Calu3 (cell line): Measurements from ENCODE around the gene SYCE1. TPM values are rescaled to one million over a fixed set of nuclear protein-coding genes. Genes with fewer than 3 reads are reported as not detected.

Experiments used
- BruUV-seq: library from RNA; stranded (reverse); fragments of 400-500 nt; replicated peaks from 2 replicates; lab custom pipeline; 2021; lab: Mats Ljungman, UMichigan
- CTCF ChIA-PET: fragments of 300-600 bp; sonication (Branson Sonifier 250); formaldehyde crosslinking; loops from one replicate; lab custom pipeline; 2022; ENCODE audit warnings: antibody characterized with exemption; lab: Charles Lee
- DNase-seq: peaks from one replicate; pipeline ENCODE4 v3.0.0; 2022
- H3K27ac Mint-ChIP-seq: one replicate; pipeline ENCODE4 v1.8.0; 2022; ENCODE audit warnings: mixed read lengths; ENCODE audit not compliant: unreplicated experiment
- H3K27me3 Mint-ChIP-seq: one replicate; pipeline ENCODE4 v1.8.0; 2022; ENCODE audit warnings: mixed read lengths; ENCODE audit not compliant: unreplicated experiment
- H3K36me3 Mint-ChIP-seq: one replicate; pipeline ENCODE4 v1.8.0; 2022; ENCODE audit warnings: mild to moderate bottlenecking, moderate library complexity, mixed read lengths; ENCODE audit not compliant: insufficient read depth, unreplicated experiment
- H3K4me1 Mint-ChIP-seq: one replicate; pipeline ENCODE4 v1.8.0; 2022; ENCODE audit warnings: mild to moderate bottlenecking, low read depth, mixed read lengths; ENCODE audit not compliant: unreplicated experiment
- H3K4me3 Mint-ChIP-seq: one replicate; pipeline ENCODE4 v1.8.0; 2022; ENCODE audit warnings: mild to moderate bottlenecking, low read depth, moderate library complexity, mixed read lengths; ENCODE audit not compliant: unreplicated experiment
- H3K9me3 Mint-ChIP-seq: one replicate; pipeline ENCODE4 v1.8.0; 2022; ENCODE audit warnings: low read depth, mixed read lengths; ENCODE audit not compliant: unreplicated experiment
- intact Hi-C: fragments of 100-400 bp; cut with micrococcal nuclease; formaldehyde crosslinking; loops from one replicate; pipeline ENCODE4 v1.10.0; 2022; ENCODE audit not compliant: unreplicated experiment
- total RNA-seq: library from RNA; stranded (reverse); gene quantifications from 2 replicates; pipeline ENCODE4 v1.2.3, GENCODE V29; 2022
- TF ChIP-seq, protein P1 (sequence below): fragments of 200-600 bp; IDR thresholded peaks from one replicate; pipeline ENCODE4 v1.8.0; 2022; ENCODE audit warnings: antibody characterized with exemption; ENCODE audit not compliant: unreplicated experiment

The SYCE1 gene
- total RNA-seq, 1 experiment from 2014 or later, result not detected

DNA sequence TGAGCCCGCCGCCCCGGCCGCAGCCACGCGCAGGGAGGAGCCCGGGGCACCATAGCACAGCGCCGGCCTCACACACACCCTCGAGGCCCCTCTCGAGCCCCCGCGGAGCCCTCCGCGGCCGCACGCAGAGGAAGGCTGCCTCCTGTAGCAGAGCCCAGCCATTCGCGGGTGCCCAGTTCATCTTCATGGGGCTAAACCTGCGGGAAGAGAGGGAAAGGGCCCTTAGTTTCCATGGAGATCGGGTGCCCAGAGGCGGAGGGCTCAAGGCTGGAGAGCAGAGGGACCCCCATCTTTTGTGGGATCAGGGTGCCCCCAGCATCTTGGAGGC lies 2.9 kb upstream of the SYCE1 start:
- H3K4me1 Mint-ChIP-seq, result no peaks in the 10 kb centered on the region

DNA sequence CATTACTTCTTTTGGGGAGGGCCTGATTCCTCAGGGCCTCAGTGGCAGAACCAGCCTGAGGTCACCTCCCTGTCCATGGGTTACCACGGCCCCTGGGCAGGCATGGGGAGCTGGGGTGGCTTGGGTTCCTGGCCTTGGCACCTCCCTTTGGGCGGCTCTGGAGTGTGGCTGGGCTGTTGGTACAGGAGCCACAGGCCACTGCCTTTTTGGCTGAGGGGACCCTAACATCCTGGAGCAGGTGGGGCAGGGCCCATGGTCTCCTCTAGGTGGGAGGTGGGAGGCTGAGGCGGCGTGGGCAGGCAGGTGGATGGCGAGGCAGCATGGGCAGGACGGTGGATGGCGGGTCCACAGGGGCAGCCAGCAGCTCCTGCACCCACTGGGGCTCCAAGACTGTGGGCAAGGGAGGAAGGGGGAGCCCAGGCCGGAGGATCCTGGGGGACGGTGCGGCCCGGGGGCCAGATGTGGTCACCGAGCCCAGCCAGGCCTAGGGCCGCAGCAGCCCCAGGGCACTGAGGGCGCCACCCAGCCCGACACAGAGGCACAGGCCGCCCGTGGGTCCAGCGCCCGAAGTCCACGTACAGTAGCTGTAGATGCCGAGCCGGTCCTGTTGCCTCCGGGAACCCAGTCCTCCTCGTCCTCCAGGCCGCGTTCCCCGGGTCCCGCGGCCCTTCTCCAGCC lies 2.4 kb upstream of the SYCE1 start:
- no peak for DNase-seq
- no peaks in the 10 kb centered on the region for H3K9me3 Mint-ChIP-seq

More for the DNA sequence above, 2.9 kb upstream of the SYCE1 start:
- Mint-ChIP-seq H3K36me3 (no peaks in the 10 kb centered on the region), H3K9me3 (no peaks in the 10 kb centered on the region), H3K4me3 (no peak overlapping the region), H3K27ac (no peak overlapping the region), H3K27me3 (no peaks in the 10 kb centered on the region)
- CTCF ChIA-PET, result no interaction called here
- TF ChIP-seq, protein P1, sequence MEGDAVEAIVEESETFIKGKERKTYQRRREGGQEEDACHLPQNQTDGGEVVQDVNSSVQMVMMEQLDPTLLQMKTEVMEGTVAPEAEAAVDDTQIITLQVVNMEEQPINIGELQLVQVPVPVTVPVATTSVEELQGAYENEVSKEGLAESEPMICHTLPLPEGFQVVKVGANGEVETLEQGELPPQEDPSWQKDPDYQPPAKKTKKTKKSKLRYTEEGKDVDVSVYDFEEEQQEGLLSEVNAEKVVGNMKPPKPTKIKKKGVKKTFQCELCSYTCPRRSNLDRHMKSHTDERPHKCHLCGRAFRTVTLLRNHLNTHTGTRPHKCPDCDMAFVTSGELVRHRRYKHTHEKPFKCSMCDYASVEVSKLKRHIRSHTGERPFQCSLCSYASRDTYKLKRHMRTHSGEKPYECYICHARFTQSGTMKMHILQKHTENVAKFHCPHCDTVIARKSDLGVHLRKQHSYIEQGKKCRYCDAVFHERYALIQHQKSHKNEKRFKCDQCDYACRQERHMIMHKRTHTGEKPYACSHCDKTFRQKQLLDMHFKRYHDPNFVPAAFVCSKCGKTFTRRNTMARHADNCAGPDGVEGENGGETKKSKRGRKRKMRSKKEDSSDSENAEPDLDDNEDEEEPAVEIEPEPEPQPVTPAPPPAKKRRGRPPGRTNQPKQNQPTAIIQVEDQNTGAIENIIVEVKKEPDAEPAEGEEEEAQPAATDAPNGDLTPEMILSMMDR, result no peak
- DNase-seq, result no peak
- BruUV-seq, result no TSS peak
- intact Hi-C loops, result no loop called here

DNA sequence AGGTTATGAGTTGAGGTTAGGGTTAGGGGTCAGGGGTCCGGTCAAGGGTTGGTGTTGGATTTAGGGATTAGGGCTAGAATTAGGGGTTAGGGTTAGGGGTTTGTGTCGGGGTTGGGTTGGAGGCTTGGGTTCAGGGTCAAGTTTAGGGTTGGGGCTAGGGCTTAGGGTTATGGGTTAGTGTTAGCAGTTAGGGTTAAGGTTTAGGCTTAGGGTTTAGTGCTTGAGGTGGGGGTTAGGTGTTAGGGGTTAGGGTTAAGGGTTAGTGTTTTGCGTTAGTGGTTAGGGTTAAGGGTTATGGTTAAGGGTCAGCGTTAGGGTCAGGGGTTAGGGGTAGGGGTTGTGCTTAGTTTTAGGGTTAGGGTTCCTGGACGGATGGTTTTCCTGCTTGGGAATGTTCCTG lies 1.7 kb upstream of the SYCE1 start:
- DNase-seq, result no peak
- Mint-ChIP-seq H3K4me3 (no peak overlapping the region), H3K4me1 (no peaks in the 10 kb centered on the region), H3K9me3 (no peaks in the 10 kb centered on the region), H3K27ac (no peak overlapping the region), H3K36me3 (no peaks in the 10 kb centered on the region), H3K27me3 (no peaks in the 10 kb centered on the region)
- TF ChIP-seq, protein P1, result no peak
- intact Hi-C loops, result no loop called here
- BruUV-seq, result no TSS peak
- CTCF ChIA-PET, result no interaction called here

More for the DNA sequence above, 2.4 kb upstream of the SYCE1 start:
- no peak overlapping the region for H3K4me3 Mint-ChIP-seq
- H3K4me1 Mint-ChIP-seq, result no peaks in the 10 kb centered on the region
- intact Hi-C loops, result no loop called here
- TF ChIP-seq, protein P1, result no peak
- H3K36me3 Mint-ChIP-seq, result no peaks in the 10 kb centered on the region
- no peaks in the 10 kb centered on the region for H3K27me3 Mint-ChIP-seq
- CTCF ChIA-PET, result no interaction called here
- H3K27ac Mint-ChIP-seq, result no peak overlapping the region
- no TSS peak for BruUV-seq

DNA sequence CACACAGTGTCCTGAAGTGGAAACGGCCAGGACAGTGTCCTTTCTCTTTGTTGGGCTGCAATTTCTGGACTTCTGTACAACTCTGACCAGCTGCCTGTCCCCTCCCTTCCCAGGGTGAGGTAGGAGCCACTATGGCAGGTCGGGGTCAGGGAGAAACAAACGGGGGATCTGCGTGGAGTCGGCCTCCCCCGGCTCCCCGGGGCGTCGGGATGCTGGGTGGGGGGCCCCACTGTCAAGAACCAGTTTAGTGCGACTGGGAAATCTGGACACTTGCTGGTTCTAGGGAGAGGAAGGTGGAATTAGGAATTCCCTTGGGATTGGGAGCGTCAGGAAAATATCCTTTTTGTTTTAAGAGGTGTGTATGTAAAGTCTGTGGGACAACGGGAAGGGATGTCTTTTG lies 567 bp downstream of the SYCE1 start:
- H3K27ac Mint-ChIP-seq, result no peak overlapping the region
- no TSS peak for BruUV-seq
- no peaks in the 10 kb centered on the region for H3K4me1 Mint-ChIP-seq
- H3K4me3 Mint-ChIP-seq, result no peak overlapping the region
- no peaks in the 10 kb centered on the region for H3K27me3 Mint-ChIP-seq
- TF ChIP-seq, protein P1, result no peak
- intact Hi-C loops, result no loop called here
- H3K9me3 Mint-ChIP-seq, result no peaks in the 10 kb centered on the region
- DNase-seq, result no peak
- H3K36me3 Mint-ChIP-seq, result no peaks in the 10 kb centered on the region
- CTCF ChIA-PET, result no interaction called here
